T-helper 22 cell (primary cell): ENCODE results near the gene REV3L.
"Not testable (repeated sequence)": the region's sequence is repeated elsewhere in the genome, so short reads cannot be mapped to it uniquely, and the experiment has no call there.

Source experiments
- DNase-seq: peaks from one replicate; pipeline ENCODE4 v3.0.0-alpha.2; 2020; ENCODE audit warnings: low read depth

The REV3L gene

DNA sequence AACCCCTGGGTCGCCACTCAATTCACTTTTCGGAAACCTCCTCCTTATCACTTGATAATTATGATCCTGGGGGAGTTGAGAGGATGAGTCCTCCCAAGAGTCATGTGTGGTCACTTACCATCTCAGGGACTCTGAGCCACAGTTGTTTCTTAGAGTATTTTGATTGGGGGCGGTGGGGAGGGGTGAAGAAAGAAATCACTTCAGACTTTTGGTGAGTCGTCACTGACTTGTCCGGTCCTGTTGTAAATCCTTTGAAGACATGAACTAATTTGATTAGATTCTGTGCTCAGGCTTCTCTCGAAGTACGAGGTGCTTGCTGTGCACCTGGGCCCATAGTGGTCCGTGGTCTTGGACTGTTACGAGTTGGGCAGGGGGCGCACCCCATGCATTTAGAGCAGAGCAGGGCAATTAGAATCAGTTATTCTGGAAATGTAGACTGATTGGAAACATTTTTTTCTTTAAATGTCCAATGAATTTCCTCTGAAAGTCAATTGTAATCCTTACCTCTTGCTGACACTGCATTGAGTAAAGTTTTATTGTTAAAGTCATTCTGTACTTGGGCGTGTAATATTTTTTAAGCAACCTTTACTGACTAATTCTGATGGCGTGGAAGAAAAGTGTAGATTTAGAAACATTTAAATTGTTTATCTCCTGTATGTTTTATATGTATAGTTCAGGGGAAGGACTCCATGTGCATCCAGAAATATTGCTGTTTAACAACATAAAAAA, 222.3 kb downstream of the REV3L start:
- no peak for DNase-seq

DNA sequence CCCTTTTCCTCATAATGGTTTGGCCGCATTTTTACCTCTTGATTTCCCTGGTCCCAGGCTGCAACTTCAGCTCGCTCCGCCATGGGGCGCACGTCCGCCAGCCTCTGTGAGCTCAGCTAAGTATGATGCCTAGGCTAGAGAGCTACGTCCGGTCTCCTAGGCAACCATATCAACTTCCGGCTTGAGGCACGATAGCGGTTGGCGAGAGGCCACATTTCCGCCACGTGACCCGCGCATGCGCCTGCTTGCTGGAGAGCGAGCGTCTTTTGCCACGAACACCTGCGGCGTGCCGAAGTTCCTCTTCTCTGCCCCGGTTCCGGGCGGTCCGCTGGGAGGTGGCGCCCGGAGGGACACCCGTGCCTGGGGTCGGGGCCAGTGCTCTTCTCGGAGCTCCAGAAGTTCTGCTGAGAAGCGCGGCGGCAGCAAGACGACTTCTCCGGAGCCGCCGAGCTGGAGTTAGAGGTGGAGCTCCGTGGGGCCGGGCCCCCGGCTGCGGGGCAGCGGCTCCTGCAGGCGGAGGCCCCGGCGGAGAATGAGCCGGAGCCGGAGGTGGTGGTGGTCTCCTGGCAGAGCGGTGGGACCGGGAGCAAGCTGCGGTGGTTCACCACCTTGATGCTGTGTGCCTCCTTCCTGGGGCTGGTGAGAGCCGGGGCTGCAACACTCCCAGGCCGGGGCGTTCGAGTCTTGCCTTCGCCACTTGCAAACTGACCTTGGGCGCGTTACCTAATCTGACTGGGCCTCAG, 223.8 kb downstream of the REV3L start:
- peak; percentile 98 for DNase-seq

DNA sequence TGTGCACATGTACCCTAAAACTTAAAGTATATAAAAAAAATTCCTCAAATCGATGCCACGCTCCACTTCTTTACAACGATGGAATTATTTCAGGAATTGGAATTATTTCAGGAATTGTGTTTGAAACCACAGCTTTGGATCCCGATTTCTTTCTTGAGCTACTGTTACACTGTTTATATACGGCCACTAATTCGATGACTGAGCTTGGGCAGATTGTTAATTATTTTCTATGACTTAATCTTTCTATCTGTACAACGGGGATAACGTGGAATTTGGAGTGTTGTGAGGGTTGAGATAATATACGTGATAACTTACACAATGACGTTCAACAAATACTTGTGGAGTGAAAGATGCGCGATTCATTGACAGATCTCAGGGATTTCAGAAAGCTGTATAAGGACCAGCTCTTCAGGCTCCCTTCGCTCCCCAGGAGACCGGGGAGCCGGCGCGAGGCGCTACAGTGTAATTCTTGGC, 224.4 kb downstream of the REV3L start:
- no peak for DNase-seq

DNA sequence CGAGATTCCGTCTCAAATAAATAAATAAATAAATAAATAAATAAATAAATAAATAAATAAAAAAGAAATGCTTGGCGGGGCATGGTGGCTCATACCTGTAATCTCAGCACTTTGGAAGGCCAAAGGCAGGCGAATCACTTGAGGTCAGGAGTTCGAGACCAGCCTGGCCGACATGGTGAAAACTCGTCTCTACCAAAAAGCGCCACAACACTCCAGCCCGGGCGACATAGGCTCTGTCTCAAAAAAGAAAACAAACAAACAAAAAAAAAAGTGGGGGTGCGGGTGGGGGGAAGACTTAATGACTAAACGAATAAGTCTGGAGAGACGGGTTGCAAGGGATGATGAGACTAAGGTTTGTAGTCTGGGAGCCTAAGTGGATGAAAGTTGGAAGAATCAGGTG, 225.0 kb downstream of the REV3L start:
- no peak for DNase-seq

DNA sequence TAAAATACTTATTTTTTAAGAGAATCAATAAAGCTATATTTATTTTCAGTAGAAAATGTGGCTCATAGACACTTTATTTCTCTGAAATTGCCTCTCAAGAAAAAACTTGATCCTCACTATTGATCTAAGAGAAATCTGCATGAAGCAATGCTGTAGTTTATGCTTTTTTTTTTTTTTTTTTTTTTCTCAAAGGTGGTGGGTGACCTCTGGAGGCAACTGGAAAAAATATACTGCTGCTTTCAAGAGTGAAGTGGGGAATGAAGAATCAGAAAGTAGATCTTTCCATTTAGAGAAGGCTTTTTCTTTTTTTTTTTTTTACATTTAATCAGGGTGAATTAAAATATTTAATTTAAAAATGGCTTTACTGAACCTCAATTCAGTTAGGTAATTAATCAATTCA, 226.4 kb downstream of the REV3L start:
- DNase-seq = no peak

- not testable (repeated sequence) for DNase-seq
Measured at GRCh38 chr6:111255838-111256237, 227.2 kb downstream of the REV3L start.

DNA sequence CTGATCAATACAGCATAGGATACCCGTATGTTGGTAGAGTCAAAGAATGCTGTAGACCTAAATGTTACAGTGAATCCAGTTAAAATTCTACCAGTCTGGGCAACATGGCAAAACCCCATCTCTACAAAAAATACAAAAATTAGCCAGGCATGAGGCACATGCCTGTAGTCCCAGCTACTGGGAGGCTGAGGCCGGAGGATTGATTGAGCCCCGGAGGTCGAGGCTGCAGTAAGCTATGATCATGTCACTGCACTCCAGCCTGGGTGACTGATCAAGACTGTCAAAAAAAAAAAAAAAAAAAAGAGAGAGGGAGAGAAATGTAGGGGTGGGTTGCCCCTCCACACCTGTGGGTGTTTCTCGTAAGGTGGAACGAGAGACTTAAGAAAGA, 228.2 kb downstream of the REV3L start:
- no peak for DNase-seq

- no peak for DNase-seq
Measured at GRCh38 chr6:111254004-111254778, 228.8 kb downstream of the REV3L start.

GRCh38 chr6:111252726-111253125, 230.3 kb downstream of the REV3L start:
- DNase-seq = no peak

DNA sequence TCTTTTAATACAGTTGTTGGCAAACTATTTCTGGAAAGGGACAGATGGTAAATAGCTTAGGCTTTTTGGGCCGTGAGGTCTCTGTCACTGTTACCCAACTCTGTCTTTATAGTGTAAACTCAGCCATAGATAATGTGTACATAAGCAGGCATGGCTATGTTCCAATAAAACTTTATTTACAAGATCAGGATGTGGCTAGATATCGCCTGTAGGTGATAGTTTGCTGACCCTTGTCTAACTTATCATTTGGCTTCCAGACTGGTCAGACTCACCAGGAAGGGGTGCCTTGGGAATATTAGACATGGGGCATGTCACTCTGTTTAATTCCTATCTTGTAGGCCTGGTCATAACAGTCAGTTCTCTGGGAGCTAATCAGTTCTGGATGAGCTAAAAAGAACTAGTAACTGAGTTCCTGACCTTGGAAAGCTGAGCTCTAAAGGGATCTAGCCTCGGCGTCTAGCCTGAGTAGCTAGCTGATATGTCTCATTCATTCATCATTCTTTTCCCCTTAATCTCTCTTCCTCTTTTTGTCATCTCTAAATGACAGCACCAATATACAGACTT, 232.1 kb downstream of the REV3L start:
- no peak for DNase-seq
